GM21526 (cell line): ENCODE data around the gene ANKRD42.

Source experiments
- ATAC-seq: cut with Tn5 transposase; IDR thresholded peaks from one replicate; pipeline ENCODE4 v1.9.1; 2021; ENCODE audit warnings: moderate library complexity; ENCODE audit not compliant: unreplicated experiment, low FRiP score

Gene ANKRD42

DNA sequence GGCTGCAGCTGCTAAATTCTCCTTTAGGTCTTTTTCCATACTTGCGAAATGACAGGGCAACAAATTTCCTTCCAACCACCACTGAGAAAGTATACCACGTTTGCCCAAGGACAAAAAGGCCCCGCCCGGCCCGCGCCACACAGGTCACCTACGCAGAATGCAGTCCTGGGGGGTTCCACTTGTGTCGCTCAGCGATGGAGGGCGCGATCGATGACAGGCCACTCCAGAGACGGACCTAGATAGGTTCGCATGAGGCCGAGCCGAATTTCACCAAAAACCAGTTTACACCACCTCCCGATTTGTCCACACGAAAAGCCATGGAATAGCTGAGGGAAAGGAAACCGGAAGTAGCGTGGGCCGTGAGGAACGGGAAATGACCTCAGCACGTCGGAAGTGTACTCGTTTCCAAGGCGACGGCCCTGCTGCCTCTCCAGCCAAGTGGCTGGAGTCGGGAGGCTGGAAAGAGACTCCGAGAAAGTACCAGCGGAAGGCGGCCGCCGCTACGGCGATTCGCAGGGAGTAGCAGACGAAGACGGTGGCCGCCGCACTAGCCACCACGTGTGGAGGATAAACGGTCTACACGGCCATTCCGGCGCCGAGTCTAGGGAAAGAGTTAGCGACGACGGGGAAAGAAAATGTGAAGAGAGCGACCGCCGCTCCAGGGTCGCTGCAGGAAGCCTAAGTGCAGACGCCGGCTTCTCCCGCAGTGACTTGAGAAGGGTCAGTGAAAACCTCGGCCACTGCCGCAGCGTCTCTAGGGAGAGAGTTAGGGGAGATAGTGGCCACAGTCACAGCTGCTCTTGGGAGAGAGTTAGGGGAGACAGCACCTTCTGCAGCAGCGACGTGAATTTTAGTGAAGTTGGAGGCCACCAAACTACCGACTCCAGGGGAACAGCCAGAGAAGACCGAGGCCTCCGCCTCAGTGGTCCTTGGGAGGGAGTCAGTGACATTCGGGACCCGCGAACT lies at the start of gene ANKRD42:
Gene ANKRD42, plus strand, starts transcription at position 398 of the 966 bp plus-strand sequence. CDS start 959 bp downstream, outside the sequence.
- peak; percentile 90 for ATAC-seq

DNA sequence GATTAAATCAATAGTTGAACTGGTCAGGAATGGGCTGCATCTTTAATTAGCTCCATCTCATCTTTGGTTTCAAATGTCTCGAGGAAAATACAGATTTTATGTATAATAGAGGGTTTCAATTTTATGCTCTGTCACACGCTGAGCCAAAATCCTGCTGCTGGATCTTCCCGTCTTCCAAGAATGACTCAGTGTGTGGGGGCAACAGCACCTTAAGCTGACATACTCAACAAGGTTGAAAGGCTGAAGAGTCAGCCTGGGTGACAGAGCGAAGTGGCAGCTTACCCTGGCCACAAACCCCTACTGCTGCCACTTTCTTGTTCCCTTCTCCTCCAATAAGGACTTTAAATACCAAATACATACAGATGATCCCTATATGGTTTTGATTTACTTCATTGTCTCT lies 45.6 kb upstream of the ANKRD42 start:
- no peak for ATAC-seq

DNA sequence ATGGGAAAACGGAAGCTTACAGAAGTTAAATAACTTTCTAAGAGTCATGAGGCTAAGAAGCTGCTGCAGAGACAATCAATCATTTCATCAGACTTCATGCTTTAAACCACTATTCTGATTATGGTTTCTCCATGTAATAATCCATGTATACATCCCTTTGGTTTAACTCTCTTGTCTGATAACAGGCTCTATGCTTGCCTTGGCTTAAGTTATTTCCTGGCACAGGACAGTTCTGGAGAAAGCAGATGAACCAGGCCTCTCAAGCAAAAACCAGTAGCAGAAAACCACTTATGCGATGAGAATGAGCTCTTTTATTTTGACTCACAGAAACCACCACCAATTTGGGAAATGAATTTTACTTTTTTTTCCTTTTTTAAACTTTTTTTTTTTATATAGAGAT lies 43.1 kb upstream of the ANKRD42 start:
- no peak for ATAC-seq

DNA sequence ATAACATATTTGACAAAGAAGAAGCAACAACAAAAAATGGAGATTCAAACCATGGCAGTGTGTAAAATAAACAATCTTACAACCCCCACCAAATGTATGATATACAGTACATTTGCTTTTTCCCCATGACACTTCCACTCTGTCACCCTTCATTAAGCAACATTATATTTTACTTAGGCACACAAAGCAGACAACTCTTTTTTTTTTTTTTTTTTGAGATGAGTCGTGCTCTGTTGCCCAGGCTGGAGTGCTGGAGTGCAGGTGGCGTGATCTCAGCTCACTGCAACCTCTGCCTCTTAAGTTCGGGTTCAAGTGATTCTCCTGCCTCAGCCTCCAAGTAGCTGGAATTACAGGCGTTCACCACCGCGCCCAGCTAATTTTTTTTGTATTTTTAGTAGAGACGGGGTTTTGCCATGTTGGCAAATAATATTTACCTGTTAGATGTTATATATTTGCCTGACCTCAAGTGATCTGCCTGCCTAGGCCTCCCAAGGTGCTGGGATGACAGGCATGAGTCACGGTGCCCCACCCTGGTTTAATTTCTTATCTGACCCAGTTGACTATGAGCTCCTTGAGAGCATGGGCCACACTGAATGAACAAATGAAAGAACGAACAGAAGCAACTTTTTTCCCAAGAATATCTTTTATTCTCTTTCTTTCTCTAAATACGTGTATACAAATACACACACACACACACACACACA lies 42.1 kb upstream of the ANKRD42 start:
- no peak for ATAC-seq

DNA sequence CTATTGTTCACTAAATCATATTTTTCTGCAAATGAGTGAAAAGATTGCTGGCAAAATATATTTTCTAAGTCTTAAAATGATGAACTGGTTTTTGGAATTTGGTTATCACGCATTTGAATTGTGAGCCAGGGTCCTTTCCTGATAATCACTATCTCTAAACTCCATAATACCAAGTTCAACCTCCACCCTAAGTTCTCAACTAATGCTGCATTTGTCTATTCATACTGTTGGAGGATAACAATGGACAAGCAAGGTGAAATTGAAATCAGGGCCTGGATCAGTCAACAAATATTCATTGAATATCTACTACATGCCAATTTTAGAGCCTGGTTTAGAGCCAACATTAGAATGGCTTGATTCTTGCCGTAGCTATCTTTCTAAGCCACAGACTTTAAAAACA lies 41.2 kb upstream of the ANKRD42 start:
- ATAC-seq: no peak

DNA sequence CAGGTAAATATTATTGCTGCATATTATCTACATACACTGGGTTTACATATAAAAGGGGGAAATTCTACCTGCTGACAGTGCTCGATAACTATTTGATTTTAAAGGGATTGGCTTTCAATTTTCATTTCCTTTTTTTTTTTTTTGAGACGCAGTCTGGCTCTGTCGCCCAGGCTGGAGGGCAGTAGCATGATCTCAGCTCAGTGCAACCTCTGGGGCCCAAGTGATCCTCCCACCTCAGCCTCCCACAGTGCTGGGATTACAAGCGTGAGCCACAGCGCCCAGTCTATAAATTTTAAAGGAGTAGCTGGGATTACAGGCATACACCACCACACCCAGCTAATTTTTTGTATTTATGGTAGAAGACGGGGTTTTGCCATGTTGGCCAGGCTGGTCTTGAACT lies 39.7 kb upstream of the ANKRD42 start:
- ATAC-seq: no peak

DNA sequence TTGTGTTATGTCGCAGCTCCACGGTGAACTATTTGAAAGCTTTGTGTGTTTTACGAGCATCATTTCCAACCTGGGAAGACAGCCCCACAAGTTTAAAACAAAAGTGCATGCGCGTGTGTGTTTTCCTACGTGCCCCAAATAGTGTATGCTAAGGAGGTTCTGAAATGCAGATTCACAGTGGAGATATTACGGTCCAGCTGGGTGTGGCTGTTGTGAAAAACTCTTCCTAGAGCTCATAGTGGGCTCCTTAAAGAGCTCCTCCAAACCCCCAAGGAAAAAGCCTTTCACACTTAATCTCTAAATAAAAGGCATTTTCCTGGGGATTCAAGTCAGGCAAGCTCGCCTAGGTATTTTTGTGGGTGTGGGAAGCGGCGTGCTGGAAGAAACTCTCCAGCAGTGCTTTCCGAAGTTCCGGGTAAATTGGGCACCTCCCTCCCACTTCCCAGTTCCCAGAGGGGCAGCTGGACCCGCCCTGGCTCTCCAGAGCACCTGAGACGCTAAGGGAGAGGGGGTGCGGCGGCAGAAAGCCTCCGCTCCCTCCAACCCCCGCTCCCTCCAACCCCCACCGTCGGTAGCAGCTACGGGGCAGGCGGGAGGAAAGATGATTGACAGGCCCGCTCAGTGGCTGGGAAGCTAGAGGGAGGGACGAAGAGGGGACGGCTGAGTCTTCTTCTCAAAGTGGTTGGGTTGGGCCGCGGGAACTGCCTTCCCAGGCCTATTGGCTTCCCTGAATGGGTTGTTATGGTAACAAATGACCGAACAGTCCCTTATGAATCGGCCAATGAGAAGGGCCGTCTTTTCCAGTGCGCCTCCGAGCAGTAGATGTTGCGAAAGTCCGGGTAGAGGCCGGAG lies 37.1 kb upstream of the ANKRD42 start:
- ATAC-seq: peak; percentile 95

DNA sequence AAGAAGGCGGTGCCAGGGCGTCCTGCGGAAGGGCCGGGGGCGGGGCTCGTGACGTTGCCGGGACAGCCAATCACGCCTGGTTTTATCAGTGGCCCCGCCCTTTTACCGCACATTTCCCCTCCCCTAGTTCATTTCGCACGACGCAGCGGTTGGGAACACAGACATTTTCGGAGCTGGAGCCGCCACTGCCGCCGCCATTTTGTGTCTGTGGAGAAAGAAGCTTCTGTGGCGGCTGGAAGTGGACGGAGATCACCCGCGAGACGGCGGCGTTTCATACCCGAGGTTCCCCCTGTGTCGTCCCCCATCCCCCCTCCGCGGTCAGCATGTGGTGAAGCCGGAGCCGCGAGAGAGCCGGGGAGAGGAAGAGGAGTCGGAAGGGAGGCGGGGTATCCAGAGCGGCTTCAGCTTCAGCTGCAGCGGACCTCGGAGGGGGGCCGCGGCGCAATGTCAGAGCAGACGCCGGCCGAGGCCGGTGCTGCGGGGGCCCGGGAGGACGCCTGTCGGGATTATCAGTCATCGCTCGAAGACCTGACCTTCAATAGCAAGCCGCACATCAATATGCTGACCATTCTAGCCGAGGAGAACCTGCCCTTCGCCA lies 36.4 kb upstream of the ANKRD42 start, which contains the start of gene PCF11:
Gene PCF11, plus strand, starts transcription at position 136 of the 598 bp plus-strand sequence. Its CDS starts 309 bp downstream, at position 445.
- ATAC-seq: peak; percentile 4

DNA sequence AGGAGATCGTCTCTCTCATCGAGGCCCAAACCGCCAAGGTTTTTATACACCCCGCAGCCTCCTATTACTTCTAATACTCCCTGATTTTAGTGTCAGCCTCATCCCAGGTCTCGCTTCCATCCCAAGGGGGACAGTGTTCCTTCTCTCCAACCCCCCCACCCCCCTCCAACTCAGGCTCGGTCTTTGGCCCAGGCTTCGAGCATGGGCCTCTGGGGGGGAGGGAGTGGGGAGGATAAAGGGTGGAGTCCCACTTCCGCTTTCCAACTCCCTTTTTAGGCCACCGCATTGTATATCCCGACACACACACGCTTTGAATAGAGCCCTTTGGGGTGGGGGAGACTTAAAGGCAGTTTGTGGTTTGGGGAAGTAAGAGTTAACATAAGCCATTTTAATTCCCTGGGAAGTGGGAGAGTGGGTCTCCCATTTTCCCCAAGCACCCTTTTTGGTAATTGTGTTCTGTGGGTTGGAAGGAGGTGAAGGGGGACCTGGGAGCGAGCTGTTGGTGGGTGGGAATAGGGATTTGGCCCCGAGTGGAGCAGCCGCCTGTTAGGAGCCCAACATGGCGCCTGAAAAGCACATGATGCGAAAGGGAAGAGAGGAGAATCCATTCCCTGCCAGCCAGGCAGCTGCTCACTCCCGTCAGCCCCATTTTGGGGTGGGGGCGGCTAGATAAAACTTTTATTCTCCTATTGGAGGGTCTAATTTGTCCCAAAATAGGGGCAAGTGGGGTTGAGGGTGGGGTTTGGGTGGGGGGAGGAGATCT lies 35.7 kb upstream of the ANKRD42 start:
- no peak for ATAC-seq

DNA sequence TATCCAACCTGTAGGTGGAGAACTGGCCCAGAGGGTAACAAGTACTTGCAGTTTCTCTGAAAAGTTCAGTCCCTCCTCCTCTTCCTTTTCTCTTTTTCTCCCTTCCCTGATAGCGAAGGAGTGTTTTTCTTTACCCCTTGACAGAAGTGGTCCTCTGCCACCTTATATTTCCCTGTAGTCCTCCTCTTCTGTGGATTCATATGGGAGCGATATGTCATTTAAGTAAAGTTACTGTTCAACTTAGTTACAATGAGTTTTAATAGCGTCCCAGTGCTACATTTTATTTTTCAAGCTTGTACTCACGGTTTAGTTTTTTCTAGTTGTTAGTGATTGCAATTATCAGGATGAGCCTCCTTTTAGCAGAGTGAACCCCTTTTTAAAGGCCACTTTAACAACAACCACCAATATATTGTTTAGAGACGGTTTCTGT lies 35.1 kb upstream of the ANKRD42 start:
- ATAC-seq: no peak

DNA sequence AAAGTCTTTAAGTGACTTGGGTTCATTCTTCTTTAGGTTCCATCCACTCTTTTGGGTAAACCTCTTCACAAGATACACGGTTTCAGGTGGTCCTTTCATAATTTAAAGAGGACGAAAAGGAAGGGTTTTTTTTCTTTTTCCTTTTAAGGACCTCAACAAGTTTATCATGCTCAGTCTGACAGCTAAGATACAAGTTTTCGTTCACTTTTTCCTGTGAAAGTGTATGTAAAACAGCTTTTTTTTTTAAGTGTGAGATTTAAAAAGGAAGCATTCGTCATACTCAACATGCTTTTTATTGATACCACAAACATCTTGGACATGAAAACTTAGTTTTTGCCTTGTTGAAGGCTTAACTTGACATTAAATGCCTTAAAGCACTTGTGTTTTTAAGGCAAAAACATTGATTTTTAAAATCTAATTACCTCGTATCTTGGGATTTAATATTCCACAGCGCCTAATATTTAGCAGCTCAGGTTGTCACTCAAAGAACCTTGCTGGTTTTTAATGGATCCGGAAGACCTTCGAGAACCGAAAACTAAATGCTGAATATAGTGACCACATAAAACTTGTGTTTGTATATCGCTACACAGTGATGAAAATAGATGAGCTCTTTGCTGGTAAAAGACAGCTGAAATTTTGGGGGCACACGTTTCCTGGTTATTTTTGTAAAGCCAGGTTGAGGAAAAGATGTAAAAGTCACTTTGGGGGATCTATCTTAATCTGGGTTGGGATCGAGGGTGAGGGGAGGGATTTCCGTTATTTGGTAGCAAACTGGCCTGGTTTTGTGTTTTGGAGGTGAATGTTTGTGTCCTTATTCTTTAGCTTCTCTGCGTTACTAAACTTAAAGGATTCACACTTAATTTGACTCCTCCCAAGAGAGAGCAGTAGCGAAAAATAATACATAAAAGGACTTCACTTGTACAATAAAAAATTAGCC lies 34.3 kb upstream of the ANKRD42 start:
- ATAC-seq: no peak

DNA sequence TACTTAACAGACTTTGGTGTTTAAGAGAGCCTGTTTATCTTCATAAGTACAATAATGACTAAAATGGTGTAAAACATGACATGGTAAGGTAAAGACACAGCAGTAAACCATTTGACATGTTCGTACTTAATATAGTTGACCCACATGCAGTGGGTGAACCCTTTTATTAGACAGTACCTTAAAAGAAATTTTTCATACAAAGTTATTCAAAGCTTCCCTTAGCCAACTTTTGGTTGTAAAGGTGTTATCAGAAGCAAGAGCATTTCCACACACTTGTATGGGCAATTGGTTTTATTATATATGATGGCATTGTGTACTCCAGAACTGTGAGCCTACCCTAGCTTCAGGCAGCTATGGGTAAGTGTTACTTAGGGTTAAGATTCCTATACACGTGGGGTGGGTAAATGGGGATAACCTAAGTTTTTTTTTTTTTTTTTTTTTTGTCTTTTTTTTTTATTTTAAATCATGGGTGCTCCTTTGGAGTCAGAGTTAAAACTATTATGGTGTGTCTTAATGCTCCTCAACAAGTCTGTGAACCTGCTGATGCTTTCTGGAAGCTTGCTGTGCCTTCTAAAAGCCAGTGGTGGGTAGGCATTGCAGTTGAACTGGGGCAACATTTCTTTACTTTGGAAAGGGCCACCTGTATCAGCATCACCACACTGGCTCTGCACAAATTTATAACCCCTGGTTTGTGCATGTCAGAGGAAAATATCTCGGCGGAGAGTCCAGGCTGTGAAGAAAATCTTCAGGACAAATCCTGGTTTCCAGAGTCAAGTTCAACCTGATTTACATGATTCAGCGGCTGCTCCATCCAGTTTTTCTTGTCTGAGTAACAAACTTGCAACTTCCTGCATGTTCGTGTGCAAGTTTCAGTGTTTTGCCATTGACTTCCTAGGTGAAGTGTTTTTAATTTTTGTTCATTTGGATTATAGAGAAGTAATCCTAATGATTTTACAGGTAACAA lies 33.3 kb upstream of the ANKRD42 start:
- no peak for ATAC-seq

DNA sequence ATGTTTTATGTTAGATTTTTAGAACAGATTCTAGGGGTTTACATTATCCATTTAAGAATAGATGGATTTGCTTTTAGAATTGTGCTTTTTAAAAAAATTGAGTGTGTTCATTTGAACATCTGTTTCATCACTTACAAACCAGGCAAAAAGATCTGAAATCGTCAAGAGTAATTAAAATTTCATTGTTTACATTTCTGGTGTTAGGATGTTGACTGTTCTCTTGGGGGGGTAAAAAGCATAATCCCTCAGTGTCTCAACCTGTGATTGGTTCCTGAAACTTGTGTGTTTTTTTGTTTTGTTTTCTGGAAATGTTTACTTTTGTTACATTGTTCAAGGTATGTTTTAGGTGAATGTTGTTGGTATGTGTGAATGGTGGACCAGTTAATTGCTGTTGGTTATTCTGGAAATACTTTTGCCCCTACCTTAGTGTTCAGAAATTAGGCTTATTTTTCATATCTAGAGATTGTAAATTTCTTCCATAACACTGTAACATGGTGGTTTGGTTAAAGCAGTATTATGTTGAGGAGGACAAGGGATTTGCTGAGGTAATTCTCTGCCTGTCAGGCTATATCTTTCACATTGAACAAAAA lies 31.8 kb upstream of the ANKRD42 start:
- ATAC-seq: no peak

DNA sequence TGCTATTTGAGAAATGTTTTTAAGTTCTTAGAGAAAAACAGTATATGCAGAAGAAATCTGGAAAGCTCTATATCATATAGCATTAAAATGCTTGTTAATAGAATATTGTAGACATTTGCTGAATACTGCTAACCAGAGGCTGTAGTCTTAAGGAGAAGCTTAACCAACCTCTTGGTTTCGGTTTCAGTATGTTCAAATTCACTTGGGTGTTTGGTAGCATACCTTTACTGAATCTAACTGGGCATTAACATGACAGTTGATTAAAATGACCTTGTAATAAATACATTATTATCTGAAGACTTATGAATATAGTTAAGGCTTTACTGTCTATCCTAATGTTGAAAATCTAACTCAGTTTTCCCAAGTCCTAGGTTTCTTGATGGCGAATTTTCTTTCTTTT lies 31.1 kb upstream of the ANKRD42 start:
- peak; percentile 43 for ATAC-seq

DNA sequence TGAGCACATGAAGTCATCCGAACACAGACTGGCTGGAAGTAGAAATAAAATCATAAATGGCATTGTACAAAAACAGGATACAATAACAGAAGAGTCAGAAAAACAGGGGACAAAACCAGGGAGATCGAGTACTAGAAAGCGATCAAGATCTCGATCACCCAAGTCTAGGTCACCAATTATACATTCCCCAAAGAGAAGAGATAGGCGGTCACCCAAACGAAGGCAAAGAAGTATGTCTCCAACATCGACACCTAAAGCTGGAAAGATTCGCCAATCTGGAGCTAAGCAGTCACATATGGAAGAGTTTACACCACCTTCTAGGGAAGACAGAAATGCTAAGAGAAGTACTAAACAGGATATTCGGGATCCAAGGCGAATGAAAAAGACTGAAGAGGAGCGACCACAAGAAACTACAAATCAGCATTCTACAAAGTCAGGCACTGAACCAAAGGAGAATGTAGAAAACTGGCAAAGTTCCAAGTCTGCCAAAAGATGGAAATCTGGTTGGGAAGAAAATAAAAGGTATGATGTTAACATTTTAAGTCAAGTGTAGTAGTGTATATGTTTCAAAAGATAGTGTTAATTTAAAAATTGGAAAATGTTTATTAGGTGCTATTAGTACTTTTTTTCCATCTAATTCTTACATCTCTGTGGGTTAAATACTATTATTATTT lies 27.2 kb upstream of the ANKRD42 start:
- ATAC-seq: no peak

DNA sequence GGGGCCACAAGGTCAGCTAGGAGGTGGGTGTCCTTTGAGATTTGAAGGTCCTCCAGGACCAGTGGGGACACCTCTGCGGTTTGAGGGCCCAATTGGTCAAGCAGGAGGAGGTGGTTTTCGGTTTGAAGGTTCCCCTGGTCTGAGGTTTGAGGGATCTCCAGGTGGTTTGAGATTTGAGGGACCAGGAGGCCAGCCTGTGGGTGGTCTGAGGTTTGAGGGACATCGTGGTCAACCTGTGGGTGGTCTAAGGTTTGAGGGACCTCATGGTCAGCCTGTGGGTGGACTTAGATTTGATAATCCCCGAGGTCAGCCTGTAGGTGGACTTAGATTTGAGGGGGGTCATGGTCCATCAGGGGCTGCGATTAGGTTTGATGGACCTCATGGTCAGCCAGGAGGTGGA lies 24.8 kb upstream of the ANKRD42 start:
- ATAC-seq: no peak
